GM18502 (cell line): ENCODE data around the gene DLG2.

Experiments used
- ATAC-seq: cut with Tn5 transposase; IDR thresholded peaks from one replicate; pipeline ENCODE4 v1.9.1; 2021; ENCODE audit warnings: mild to moderate bottlenecking; ENCODE audit not compliant: unreplicated experiment, poor library complexity

DLG2 gene

GRCh38 chr11:83666149-83666548, 1961.0 kb downstream of the DLG2 start:
- ATAC-seq = no peak

DNA sequence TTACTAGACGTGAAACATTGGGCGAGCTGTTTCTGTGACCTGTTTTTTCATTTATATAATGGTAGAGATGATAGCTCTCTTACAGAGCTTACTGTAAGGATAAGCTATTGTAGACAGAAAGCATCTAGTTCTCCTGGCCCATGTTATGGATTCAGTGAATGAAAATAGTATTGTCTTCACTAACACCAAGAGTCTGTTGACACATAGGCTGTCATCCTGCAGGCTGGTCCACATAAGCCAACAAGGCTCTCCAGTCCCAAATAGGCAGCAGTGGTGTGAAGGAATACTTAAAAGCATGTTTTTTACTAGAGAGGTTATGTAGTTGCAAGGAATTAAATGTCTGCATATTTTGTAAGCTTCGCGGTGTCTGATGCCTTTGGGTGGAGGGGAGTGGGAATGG, 1963.2 kb downstream of the DLG2 start:
- ATAC-seq = no peak

GRCh38 chr11:83663446-83663845, 1963.7 kb downstream of the DLG2 start:
- ATAC-seq = no peak

- ATAC-seq = no peak
These were observed 1964.7 kb downstream of the DLG2 start for GRCh38 chr11:83662494-83662893.

GRCh38 chr11:83661491-83662350, 1965.4 kb downstream of the DLG2 start:
- ATAC-seq = no peak

DNA sequence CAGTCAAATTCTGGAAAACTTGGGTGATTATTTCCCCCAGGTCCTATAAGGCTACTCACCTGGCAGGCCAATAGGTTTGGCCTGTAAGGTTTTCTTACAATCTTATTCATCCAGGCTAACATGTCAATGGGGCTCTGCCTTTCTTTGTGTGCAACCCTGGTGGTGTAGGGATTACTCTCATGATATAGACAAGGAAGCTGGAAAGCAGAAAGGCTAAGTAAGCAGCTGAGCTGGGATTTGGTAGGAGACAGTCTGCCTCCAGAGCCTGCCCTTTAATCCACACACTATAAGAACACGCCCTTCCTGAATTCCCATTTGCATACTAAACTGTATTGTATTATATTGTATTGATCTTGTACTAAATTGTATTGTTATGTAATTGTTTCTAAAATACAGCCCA, 1967.7 kb downstream of the DLG2 start:
- ATAC-seq = no peak

GRCh38 chr11:83656796-83657330, 1970.3 kb downstream of the DLG2 start:
- ATAC-seq = no peak

- no peak for ATAC-seq
These were observed 1971.2 kb downstream of the DLG2 start for GRCh38 chr11:83655976-83656375.

DNA sequence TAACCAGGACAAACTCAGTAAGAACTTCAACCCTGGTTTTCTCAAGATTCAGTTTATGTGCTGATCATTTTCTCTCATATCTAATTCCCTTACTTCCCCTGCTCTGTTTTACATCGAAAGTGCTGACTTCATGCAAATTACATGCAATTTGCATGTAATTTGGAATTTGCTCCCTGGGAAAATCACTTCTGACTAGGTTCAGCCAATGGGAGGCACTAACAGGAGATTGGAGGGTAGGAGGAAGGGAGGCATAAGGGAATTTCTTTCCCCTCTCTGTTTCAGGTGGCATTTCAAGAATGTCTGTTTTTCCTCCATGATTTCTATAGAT, 1977.7 kb downstream of the DLG2 start:
- no peak for ATAC-seq

GRCh38 chr11:83648610-83649527, 1978.3 kb downstream of the DLG2 start:
- ATAC-seq = no peak

DNA sequence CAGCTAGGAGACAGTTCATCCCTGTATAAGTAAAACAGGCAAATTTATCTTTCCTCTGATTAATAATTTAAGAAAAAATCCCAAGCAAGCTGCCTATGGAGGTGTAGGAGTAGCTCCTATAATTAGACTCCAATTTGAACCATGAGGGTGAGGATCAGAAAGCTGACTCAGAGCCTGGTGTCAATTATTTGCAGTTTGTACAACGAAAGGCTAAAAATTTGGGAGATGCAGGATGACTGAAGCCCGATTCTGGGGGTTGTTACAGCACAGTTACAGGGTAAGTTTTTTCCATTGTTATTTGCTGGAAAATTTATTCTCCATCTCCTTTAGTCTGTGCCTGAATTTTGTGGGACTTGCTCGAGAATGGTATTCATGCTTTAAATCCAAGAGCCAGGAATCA, 1981.6 kb downstream of the DLG2 start:
- no peak for ATAC-seq

DNA sequence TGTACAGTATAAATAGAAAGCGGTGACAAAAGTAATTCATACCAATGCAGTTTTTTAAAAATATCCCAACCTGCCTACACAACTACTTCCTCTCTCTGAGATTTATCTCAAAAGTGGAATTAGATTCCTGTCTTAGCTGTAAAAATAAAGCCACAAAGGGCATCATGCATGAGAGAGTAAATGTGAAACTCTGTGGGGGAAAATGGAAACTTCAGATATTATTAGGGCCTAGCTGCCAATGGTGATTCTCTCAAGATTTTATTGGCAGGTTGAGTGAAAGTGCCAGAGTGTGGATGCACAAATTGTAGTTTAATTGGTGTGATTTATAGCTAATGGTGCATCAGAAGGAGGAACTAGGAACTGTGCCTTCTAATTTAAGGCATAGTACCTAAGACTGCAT, 1984.0 kb downstream of the DLG2 start:
- ATAC-seq = peak; percentile 85

DNA sequence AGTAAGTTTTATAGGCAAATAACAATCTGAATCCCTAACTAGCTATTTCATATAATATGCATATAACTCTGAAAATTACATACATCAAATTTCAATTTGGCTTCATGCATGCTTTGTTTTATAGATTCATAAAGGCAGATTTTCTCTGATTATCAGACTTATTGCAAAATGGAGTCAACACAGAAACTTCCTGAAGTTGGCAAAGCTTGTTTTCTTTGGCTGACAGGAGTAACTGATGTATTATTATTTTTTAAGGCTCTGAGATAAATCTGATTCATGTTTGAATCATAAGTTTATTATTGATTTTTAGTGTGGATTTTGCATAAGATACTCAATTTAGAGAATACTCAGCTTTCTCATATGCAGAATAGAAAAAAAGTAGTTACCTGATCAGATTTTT, 1984.6 kb downstream of the DLG2 start:
- no peak for ATAC-seq

DNA sequence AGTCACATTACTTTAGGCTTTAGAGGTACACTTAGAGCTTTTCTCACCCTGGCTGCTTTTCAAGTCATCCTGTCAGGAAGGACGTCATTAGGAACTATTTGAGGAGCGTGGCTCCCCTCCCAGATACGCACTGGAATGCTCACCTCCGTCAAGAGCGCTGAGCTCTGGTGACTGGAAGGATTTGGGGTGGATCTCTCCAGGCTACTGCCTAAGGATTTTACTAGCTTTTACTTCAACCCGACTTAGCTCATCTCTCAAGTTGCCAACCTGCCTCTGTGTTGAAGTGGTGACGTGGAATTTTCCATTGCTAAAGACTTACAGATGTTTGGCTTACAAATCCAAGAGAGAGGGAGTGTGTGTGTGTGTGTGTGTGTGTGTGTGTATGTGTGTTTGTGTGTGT, 1985.6 kb downstream of the DLG2 start:
- no peak for ATAC-seq

- ATAC-seq = no peak
These were observed 1987.0 kb downstream of the DLG2 start for GRCh38 chr11:83639995-83640758.

DNA sequence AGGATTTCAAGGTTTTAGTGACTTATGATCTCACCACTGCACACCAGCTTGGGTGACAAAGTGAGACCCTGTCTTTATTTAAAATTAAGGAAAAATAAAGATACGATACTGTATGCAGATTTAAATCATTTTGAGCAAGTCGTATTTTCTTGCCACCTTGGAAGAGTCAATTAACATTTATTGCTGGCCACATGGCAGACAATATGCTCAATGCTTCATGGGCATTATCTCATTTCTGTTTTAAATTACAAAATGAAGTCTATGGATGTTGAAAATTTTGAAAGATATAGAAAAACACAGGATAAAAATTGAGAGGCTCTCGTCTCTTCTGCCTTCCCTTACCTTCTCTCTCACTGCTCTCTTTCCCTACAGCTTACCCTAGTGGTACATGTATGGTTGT, 1992.0 kb downstream of the DLG2 start:
- no peak for ATAC-seq

- ATAC-seq = no peak
These were observed 1996.9 kb downstream of the DLG2 start for GRCh38 chr11:83630211-83630610.

GRCh38 chr11:83629775-83630174, 1997.4 kb downstream of the DLG2 start:
- no peak for ATAC-seq

GRCh38 chr11:83628622-83629355, 1998.4 kb downstream of the DLG2 start:
- no peak for ATAC-seq

GRCh38 chr11:83625336-83625735, 2001.8 kb downstream of the DLG2 start:
- no peak for ATAC-seq
